ENCODE measurements around the gene SLC43A2.

The SLC43A2 gene

GRCh38 chr17:1638171-1638590, 9.5 kb upstream of the SLC43A2 start:
- Histone ChIP-seq H3K36me3 (ENCODE audit: insufficient read depth, low read length) (no peaks in the 10 kb centered on the region), H3K4me1 (ENCODE audit: insufficient read depth, low read length) (peaks cover 6% of the 10 kb centered on the region; the same call in 1 of the 2 replicates), H3K9ac (ENCODE audit: low read depth, low read length) (no peak overlapping the region), H3K9me3 (ENCODE audit: control insufficient read depth, insufficient read depth, low read length) (no peaks in the 10 kb centered on the region)

- H3K36me3 ChIP-seq (ENCODE audit: insufficient read depth, low read length), result no peaks in the 10 kb centered on the region
- no peaks in the 10 kb centered on the region for H3K9me3 ChIP-seq (ENCODE audit: control insufficient read depth, insufficient read depth, low read length)
- H3K9ac ChIP-seq (ENCODE audit: low read depth, low read length), result no peak overlapping the region
- peaks cover 6% of the 10 kb centered on the region; the same call in 1 of the 2 replicates for H3K4me1 ChIP-seq (ENCODE audit: insufficient read depth, low read length)
Measured at GRCh38 chr17:1636732-1637285, 8.2 kb upstream of the SLC43A2 start.

DNA sequence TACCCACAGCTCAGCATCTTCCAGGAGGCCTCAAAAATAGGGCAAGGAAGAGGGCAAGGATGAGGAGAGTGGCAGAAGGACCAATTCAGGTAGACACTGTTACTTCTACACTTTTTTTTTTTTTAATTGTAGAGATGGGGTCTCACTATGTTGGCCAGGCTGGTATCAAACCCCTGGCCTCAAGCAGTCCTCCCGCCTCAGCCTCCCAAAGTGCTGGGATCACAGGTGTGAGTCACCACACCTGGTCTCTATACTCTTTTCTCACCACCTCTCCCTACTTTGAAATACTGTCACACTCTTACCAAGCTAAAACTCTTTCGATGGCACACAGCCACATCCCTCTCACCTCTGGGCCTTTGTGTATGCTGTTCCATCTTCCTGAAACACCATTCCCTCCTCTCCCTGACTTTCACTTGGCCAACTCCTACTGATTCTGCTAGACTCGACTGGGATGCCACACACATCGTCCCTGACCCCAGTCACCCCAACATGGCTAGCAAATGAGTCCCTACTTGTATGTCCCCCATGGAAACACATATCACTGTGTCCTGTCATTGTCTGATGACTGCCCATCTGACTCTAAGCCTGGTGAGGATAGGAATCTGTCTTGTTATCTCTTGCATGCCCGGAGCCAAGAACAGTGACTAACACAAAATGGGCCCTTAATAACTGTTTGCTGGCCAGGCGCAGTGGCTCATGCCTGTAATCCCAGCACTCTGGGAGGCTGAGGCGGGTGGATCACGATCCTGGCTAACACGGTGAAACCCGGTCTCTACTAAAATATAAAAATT, 7.2 kb upstream of the SLC43A2 start:
- Histone ChIP-seq H3K9ac (ENCODE audit: low read depth, low read length) (no peak overlapping the region), H3K36me3 (ENCODE audit: insufficient read depth, low read length) (no peaks in the 10 kb centered on the region), H3K9me3 (ENCODE audit: control insufficient read depth, insufficient read depth, low read length) (no peaks in the 10 kb centered on the region), H3K4me1 (ENCODE audit: insufficient read depth, low read length) (peaks cover 6% of the 10 kb centered on the region; the same call in 1 of the 2 replicates)

DNA sequence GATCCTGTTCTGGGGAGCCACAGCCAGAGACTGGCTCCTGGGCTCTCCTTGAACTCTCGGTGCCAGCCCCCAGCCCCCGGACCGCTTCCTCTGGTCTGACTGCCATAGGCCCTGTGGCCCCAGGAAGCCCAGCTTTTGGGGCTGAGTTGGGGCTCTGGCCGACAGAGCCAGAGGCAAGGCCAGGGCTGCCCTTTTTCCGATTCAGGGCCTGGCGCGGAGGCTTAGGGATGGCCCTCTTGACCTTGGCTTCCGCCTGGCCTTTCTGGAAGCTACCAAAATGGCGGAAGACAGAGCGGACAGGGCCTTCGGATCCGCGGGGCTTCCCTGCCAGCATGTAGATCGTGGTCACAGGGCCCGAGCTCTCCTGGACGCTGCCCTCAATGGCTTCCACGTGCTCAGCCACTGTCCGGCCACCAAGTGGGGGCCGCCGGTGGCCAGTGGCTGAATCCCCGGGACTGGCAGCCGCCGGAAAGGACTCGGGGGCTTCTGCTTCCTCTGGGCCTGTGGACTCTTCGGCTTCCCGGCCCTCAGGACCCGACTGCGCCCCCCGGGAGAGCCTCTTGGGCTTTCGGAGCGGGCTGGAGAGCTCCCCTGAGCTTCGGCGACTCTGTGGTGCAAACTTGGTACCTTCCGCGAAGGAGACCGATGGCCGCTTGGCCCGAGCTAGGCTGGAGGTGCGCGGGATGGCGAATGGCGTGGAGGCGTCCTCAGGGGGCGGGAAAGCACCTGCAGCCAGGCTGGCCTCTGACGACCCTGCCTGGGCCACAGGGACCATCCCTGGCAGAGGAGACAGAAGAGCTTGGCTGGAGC, 6.4 kb upstream of the SLC43A2 start:
- no peaks in the 10 kb centered on the region for H3K36me3 ChIP-seq (ENCODE audit: insufficient read depth, low read length)
- no peaks in the 10 kb centered on the region for H3K9me3 ChIP-seq (ENCODE audit: control insufficient read depth, insufficient read depth, low read length)
- peaks cover 11% of the 10 kb centered on the region; the same call in 1 of the 2 replicates for H3K4me1 ChIP-seq (ENCODE audit: insufficient read depth, low read length)
- H3K9ac ChIP-seq (ENCODE audit: low read depth, low read length), result no peak overlapping the region

GRCh38 chr17:1630662-1631061, 2.0 kb upstream of the SLC43A2 start:
- no peaks in the 10 kb centered on the region for H3K9me3 ChIP-seq (ENCODE audit: control insufficient read depth, insufficient read depth, low read length)
- peaks cover 19% of the 10 kb centered on the region for H3K4me1 ChIP-seq (ENCODE audit: insufficient read depth, low read length)
- H3K9ac ChIP-seq (ENCODE audit: low read depth, low read length), result no peak overlapping the region
- no peaks in the 10 kb centered on the region for H3K36me3 ChIP-seq (ENCODE audit: insufficient read depth, low read length)

DNA sequence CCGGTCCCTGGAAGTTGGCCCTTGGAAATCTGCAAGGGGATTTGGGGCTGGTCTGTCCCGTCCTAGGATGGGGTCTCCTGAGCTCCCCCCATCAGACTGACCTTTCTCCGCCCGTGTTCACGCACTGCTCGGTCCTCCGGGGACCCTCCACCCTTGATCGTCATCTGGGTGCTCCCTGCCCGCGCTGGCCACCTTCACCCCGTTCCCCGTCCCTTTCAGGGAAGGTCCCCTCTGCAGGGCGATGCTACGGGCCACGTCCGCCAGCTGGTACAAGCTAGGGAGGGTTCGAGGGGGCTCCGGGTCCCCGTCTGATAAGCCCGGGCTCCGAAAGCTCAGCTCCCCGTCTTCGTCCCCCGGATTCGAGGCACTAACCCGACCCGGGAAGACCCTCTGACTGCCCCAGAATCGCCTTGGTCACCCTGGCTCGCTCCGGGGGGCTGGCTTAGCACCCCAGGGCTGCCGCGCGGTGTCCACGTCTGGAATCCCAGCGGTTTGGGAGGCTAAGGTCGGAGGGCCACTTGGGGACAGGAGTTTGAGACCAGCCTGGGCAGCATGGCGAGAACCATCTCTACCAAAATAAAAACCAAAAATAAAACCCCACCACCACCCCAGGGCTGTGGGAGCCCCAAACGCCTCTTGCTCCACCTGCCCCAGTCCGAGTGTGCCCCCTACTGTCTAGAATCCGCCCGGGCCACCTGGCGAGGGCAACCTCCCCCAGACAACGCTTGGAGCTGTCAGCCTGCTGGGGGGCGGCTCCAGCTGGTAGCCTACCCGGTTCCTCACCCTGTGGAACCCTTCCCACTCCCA, 1.1 kb upstream of the SLC43A2 start:
- H3K36me3 ChIP-seq (ENCODE audit: insufficient read depth, low read length), result no peaks in the 10 kb centered on the region; the same call in 1 of the 2 replicates
- H3K9ac ChIP-seq (ENCODE audit: low read depth, low read length), result peak overlapping the region; percentile 70
- peaks cover 23% of the 10 kb centered on the region for H3K4me1 ChIP-seq (ENCODE audit: insufficient read depth, low read length)
- no peaks in the 10 kb centered on the region for H3K9me3 ChIP-seq (ENCODE audit: control insufficient read depth, insufficient read depth, low read length)

- H3K9ac ChIP-seq (ENCODE audit: low read depth, low read length), result peak overlapping the region; percentile 70
- no peaks in the 10 kb centered on the region; the same call in 1 of the 2 replicates for H3K36me3 ChIP-seq (ENCODE audit: insufficient read depth, low read length)
- H3K4me1 ChIP-seq (ENCODE audit: insufficient read depth, low read length), result peaks cover 23% of the 10 kb centered on the region
- H3K9me3 ChIP-seq (ENCODE audit: control insufficient read depth, insufficient read depth, low read length), result no peaks in the 10 kb centered on the region
Measured at GRCh38 chr17:1628856-1629503, 346 bp upstream of the SLC43A2 start.

GRCh38 chr17:1627182-1627981, 1.3 kb downstream of the SLC43A2 start:
- Histone ChIP-seq H3K36me3 (ENCODE audit: insufficient read depth, low read length) (no peaks in the 10 kb centered on the region; the same call in 1 of the 2 replicates), H3K9me3 (ENCODE audit: control insufficient read depth, insufficient read depth, low read length) (no peaks in the 10 kb centered on the region), H3K9ac (ENCODE audit: low read depth, low read length) (peak overlapping the region; percentile 70), H3K4me1 (ENCODE audit: insufficient read depth, low read length) (peaks cover 23% of the 10 kb centered on the region)

GRCh38 chr17:1626333-1626732, 2.3 kb downstream of the SLC43A2 start:
- Histone ChIP-seq H3K9me3 (ENCODE audit: control insufficient read depth, insufficient read depth, low read length) (no peaks in the 10 kb centered on the region), H3K36me3 (ENCODE audit: insufficient read depth, low read length) (no peaks in the 10 kb centered on the region; the same call in 1 of the 2 replicates), H3K9ac (ENCODE audit: low read depth, low read length) (no peak overlapping the region), H3K4me1 (ENCODE audit: insufficient read depth, low read length) (peaks cover 23% of the 10 kb centered on the region)

DNA sequence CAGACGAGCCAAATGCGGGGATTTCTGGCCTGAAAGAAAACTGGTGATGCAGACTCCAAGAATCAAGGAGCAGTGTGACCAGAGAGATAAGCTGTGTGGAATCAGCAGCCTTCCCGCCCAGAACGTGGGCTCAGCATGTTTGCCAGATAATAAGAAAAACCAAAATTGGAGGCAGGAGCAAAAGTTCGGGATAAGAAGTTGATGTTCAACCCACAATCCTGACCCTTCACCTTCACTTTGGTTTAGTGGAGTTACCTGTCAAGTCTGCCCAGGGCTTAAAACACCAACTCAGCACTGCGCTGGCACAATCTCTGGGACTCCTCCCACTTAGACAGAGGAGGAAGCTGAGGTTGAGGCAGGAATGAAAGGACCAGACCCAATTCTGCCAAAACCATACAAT, 3.1 kb downstream of the SLC43A2 start:
- H3K4me1 ChIP-seq (ENCODE audit: insufficient read depth, low read length), result peaks cover 21% of the 10 kb centered on the region
- H3K36me3 ChIP-seq (ENCODE audit: insufficient read depth, low read length), result no peaks in the 10 kb centered on the region; the same call in 1 of the 2 replicates
- no peaks in the 10 kb centered on the region for H3K9me3 ChIP-seq (ENCODE audit: control insufficient read depth, insufficient read depth, low read length)
- no peak overlapping the region for H3K9ac ChIP-seq (ENCODE audit: low read depth, low read length)

DNA sequence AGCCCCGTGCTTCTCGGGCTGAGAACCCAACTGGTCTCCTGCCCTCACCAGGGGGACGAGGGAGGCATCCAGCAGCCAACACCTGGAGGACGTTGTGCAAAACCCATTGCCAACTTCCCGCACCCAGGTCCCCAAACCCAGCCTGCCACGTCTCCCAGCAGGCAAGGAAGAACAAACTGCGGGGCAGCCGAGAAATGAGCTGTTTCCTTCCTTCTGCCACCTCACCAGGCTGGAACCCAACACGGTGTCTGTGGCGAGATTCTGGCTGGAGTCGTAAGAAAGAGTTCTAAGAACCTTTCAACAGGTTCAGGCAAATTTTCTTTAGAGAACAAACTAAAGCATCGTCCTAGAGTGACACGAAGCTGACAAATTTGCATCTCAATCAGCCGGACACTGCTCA, 3.6 kb downstream of the SLC43A2 start:
- H3K4me1 ChIP-seq (ENCODE audit: insufficient read depth, low read length), result peaks cover 18% of the 10 kb centered on the region
- H3K36me3 ChIP-seq (ENCODE audit: insufficient read depth, low read length), result no peaks in the 10 kb centered on the region; the same call in 1 of the 2 replicates
- H3K9me3 ChIP-seq (ENCODE audit: control insufficient read depth, insufficient read depth, low read length), result no peaks in the 10 kb centered on the region
- H3K9ac ChIP-seq (ENCODE audit: low read depth, low read length), result no peak overlapping the region

- Histone ChIP-seq H3K9ac (ENCODE audit: low read depth, low read length) (no peak overlapping the region), H3K4me1 (ENCODE audit: insufficient read depth, low read length) (peaks cover 18% of the 10 kb centered on the region), H3K9me3 (ENCODE audit: control insufficient read depth, insufficient read depth, low read length) (no peaks in the 10 kb centered on the region), H3K36me3 (ENCODE audit: insufficient read depth, low read length) (no peaks in the 10 kb centered on the region; the same call in 1 of the 2 replicates)
Measured at GRCh38 chr17:1624650-1625049, 4.0 kb downstream of the SLC43A2 start.

All from ES-I3 (cell line).